Stimulated activated CD8-positive, alpha-beta memory T cell treated with anti-CD3 and anti-CD28 coated beads, Interleukin-7, amount 100 ng/mL, for 24 hours (primary cell): ENCODE results near the gene MAPK1IP1L.

ENCODE experiments used
- DNase-seq: peaks from one replicate; pipeline ENCODE4 v3.0.0-alpha.2; 2020; ENCODE audit warnings: low read depth

The MAPK1IP1L gene

GRCh38 chr14:55097881-55098560 is 46.6 kb downstream of the MAPK1IP1L start:
- peak; percentile 30 for DNase-seq

- no peak for DNase-seq
These were observed 47.1 kb downstream of the MAPK1IP1L start for GRCh38 chr14:55098561-55098898.

- no peak for DNase-seq
These were observed 48.3 kb downstream of the MAPK1IP1L start for GRCh38 chr14:55099756-55100155.

- DNase-seq, result no peak
These were observed 50.3 kb downstream of the MAPK1IP1L start for GRCh38 chr14:55101698-55102097.

- no peak for DNase-seq
These were observed 50.7 kb downstream of the MAPK1IP1L start for GRCh38 chr14:55102141-55102621.

- no peak for DNase-seq
These were observed 51.7 kb downstream of the MAPK1IP1L start for GRCh38 chr14:55103005-55103640.

- DNase-seq, result no peak
These were observed 52.8 kb downstream of the MAPK1IP1L start for GRCh38 chr14:55103971-55104954.

- no peak for DNase-seq
These were observed 54.5 kb downstream of the MAPK1IP1L start for GRCh38 chr14:55105991-55106390.

GRCh38 chr14:55107766-55108554 is 56.5 kb downstream of the MAPK1IP1L start:
- no peak for DNase-seq

- DNase-seq, result no peak
These were observed 58.4 kb downstream of the MAPK1IP1L start for GRCh38 chr14:55109836-55110235.

GRCh38 chr14:55111122-55111708 is 59.8 kb downstream of the MAPK1IP1L start:
- DNase-seq, result no peak

GRCh38 chr14:55114720-55115119 is 63.3 kb downstream of the MAPK1IP1L start:
- DNase-seq, result no peak

GRCh38 chr14:55115460-55115859 is 64.0 kb downstream of the MAPK1IP1L start:
- no peak for DNase-seq

- DNase-seq, result no peak
These were observed 64.4 kb downstream of the MAPK1IP1L start for GRCh38 chr14:55115861-55116245.

- DNase-seq, result no peak
These were observed 65.0 kb downstream of the MAPK1IP1L start for GRCh38 chr14:55116246-55117030.

GRCh38 chr14:55117803-55118441 is 66.5 kb downstream of the MAPK1IP1L start:
- no peak for DNase-seq

GRCh38 chr14:55118761-55119160 is 67.3 kb downstream of the MAPK1IP1L start:
- no peak for DNase-seq
